Measurements from ENCODE around the gene GOLGA6L2. TPM values are rescaled to one million over a fixed set of nuclear protein-coding genes. Genes with fewer than 3 reads are reported as not detected.
A peak's percentile ranks its signal among the peaks of the same experiment; 100 is the strongest.
"Not testable (repeated sequence)": the region's sequence is repeated elsewhere in the genome, so short reads cannot be mapped to it uniquely, and the experiment has no call there.

GOLGA6L2 gene
- total and polyA plus RNA-seq, 8 donors, result not detected

- ATAC-seq (no peak), DNase-seq (no peak)
- Histone ChIP-seq H3K4me3 (no peak overlapping the region), H3K27me3 (no peaks in the 10 kb centered on the region), H3K9me3 (peaks cover 0 to 2% of the 10 kb centered on the region in 2 donors), H3K36me3 (no peaks in the 10 kb centered on the region), H3K4me1 (no peaks in the 10 kb centered on the region), H3K27ac (no peak overlapping the region)
- TF ChIP-seq CTCF (IDR thresholded peaks at IDR 0.05), result no peak
- intact Hi-C loops (cut with DNase I), result no loop called here
These were observed 44.5 kb downstream of the GOLGA6L2 start for GRCh38 chr15:23402544-23402943.

GRCh38 chr15:23402140-23402539 is 44.9 kb downstream of the GOLGA6L2 start:
- no peak for DNase-seq
- Histone ChIP-seq H3K27ac (no peak overlapping the region), H3K4me3 (no peak overlapping the region), H3K4me1 (no peaks in the 10 kb centered on the region), H3K36me3 (no peaks in the 10 kb centered on the region), H3K9me3 (peaks cover 0 to 2% of the 10 kb centered on the region in 2 donors), H3K27me3 (no peaks in the 10 kb centered on the region)
- TF ChIP-seq CTCF (IDR thresholded peaks at IDR 0.05), result no peak
- ATAC-seq, result no peak
- intact Hi-C loops (cut with DNase I), result no loop called here

GRCh38 chr15:23401627-23402026 is 45.4 kb downstream of the GOLGA6L2 start:
- DNase-seq (peak in 2 of 4 donors; percentile 10 to 46), ATAC-seq (no peak)
- no peak overlapping the region for H3K4me3 ChIP-seq
- H3K27ac ChIP-seq, result no peak overlapping the region
- H3K27me3 ChIP-seq, result no peaks in the 10 kb centered on the region
- no peak for TF ChIP-seq CTCF (IDR thresholded peaks at IDR 0.05)
- H3K36me3 ChIP-seq, result no peaks in the 10 kb centered on the region
- no peaks in the 10 kb centered on the region for H3K4me1 ChIP-seq
- intact Hi-C loops (cut with DNase I), result no loop called here
- peaks cover 0 to 2% of the 10 kb centered on the region in 2 donors for H3K9me3 ChIP-seq

GRCh38 chr15:23399207-23399606 is 47.8 kb downstream of the GOLGA6L2 start:
- H3K36me3 ChIP-seq; H3K9me3 ChIP-seq; H3K27me3 ChIP-seq; H3K27ac ChIP-seq; H3K4me1 ChIP-seq; intact Hi-C loops (cut with DNase I); ATAC-seq; DNase-seq; H3K4me3 ChIP-seq: not testable (repeated sequence)

GRCh38 chr15:23398357-23398756 is 48.7 kb downstream of the GOLGA6L2 start:
- ATAC-seq; H3K27me3 ChIP-seq; H3K4me3 ChIP-seq; H3K27ac ChIP-seq; H3K36me3 ChIP-seq; intact Hi-C loops (cut with DNase I); H3K9me3 ChIP-seq; DNase-seq; H3K4me1 ChIP-seq: not testable (repeated sequence)

GRCh38 chr15:23397779-23398178 is 49.3 kb downstream of the GOLGA6L2 start:
- no peaks in the 10 kb centered on the region for H3K27me3 ChIP-seq
- no peak for TF ChIP-seq CTCF (IDR thresholded peaks at IDR 0.05)
- intact Hi-C loops (cut with DNase I), result no loop called here
- H3K27ac ChIP-seq, result no peak overlapping the region
- ATAC-seq, result no peak
- peak in 1 of 4 donors; percentile 7 for DNase-seq
- H3K9me3 ChIP-seq, result no peaks in the 10 kb centered on the region
- H3K36me3 ChIP-seq, result no peaks in the 10 kb centered on the region
- no peaks in the 10 kb centered on the region for H3K4me1 ChIP-seq
- H3K4me3 ChIP-seq, result no peak overlapping the region

Measured in left lung (tissue), 10 donors.